UCSD-AML1 (cell line): ENCODE data around the gene TMUB2.
A peak's percentile ranks its signal among the peaks of the same experiment; 100 is the strongest.
"Not testable (repeated sequence)": the region's sequence is repeated elsewhere in the genome, so short reads cannot be mapped to it uniquely, and the experiment has no call there.

Source experiments
- DNase-seq: peaks from one replicate; lab custom pipeline; 2025; ENCODE audit not compliant: unreplicated experiment; lab: John Stamatoyannopoulos, UW

The TMUB2 gene

DNA sequence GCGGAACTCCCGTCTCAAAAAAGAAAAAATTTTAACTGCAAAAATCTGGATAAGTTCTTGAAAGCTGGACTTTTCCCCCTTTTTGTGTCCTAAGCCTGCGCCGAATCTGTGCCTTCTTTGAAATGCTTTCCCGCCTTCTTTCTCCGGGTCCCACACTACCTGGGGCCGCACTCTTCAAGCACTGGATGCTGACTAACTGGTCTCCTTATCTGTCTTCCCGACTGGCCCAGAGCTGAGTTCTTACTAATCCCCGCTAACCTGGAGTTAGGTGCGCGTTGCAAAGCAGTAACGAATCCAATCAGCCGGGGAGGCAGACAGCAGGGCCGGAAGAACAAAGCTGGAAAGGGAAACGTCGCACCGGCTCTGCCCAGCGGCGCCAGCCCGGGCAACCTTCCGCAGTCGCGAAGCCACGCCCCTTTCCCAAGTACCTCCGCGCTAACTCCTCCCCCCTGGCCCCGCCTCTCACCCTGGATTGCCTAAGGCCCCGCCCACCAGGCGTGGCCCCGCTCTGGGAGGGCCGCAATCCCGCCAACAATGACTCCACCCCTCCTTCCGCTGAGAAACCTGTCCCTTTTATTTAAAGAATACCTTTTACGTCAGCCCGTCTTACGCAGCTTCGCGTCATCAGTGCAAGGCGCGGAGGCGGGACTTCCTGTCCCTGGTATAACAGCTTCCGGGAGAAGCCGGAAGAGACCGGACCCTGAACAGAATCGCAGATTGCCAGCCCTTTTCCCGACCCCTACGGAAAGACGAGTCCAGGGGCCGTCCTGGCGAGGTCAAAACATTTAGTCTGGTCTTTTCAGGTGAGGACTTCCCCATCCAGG lies at the start of gene TMUB2:
TSS of gene TMUB2 (plus strand) at position 666 of the 824 bp plus-strand sequence. CDS start 737 bp downstream, outside the sequence.
- DNase-seq = peak; percentile 99

DNA sequence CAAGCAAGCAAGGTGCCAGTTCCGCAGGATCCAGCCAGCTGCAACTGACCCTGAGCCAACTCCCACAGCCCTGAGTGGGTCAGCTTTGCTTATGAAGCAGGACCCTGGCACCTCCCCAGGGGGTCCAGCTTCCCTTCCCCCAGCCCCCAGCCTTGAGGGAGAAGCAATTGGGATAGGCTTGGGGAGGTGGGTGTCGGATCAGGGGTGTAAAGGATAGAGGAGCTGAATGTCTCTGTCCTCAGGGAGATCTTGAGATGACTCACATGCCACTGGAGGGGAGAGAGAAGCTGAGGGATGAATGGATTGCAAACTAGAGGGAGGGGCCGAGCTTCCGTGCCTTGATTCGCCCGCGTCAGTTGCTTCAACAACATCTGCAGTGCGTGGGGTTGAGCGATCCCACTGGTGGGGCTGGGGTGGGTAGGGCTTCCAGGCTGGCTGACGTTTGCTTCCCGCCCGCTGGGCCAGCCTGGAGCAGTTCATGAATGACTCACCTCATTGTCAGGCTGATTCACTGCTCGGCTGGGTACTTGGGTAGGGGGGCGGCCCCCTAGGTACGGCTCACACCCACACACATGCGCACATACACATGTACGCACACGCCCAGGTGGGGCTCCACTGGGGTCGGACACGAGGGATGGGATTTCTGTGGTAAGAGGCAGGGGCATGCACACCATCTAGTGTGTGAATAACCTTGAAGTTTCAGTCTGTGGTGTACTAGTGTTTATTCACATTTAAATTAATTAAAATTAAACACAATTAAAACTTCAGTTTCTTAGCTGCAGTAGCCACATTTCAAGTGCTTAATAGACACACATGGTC lies 48.7 kb upstream of the TMUB2 start:
- peak; percentile 71 for DNase-seq

DNA sequence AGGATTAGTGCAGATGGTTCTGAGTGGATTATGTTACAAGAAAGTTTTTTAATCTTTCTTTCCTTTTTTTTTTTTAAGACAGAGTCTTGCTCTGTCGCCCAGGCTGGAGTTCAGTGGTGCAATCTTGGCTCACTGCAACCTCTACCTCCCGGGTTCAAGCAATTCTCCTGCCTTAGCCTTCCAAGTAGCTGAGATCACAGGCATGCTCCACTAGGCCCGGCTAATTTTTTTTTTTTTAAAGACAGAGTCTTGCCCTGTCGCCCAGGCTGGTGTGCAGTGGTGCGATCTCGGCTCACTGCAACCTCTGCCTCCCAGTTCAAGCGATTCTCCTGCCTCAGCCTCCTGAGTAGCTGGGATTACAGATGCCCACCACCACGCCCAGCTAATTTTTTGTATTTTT lies 42.9 kb upstream of the TMUB2 start:
- DNase-seq = not testable (repeated sequence)

DNA sequence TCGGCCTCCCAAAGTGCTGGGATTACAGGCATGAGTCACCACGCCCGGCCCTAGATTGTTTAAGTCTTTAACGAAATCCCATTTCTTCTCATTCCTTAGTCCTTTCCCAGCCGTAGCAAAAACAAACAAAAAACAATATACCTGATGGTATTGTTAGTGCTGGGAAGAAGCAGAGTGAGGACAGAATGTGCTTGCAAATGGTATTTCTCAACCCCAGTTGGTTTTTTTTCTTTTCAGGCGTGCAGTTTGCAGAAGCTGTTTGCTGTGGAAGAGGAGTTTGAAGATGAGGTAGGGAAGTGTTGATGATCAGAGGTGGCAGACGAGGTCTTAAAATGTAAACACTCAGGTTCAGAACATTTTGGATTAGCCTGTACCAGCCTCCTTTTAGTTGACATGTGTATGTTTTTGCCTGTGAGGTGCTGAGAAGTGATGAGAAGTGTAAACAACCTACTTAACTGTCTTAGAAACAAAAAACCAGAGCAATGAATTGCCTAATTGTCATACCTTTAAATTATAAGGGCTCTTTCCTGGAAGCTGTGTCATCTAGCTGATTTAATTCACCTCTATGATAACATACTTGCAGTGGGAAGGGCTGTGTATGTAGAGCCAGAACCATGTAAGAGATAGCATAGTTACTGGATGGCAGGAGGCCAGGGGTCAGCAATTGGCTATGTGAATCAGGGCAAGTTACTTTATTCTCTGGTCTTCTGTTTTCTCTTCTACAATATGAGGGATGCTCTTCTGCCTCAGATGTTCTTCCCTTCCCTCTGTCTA lies 41.6 kb upstream of the TMUB2 start:
- DNase-seq = no peak

DNA sequence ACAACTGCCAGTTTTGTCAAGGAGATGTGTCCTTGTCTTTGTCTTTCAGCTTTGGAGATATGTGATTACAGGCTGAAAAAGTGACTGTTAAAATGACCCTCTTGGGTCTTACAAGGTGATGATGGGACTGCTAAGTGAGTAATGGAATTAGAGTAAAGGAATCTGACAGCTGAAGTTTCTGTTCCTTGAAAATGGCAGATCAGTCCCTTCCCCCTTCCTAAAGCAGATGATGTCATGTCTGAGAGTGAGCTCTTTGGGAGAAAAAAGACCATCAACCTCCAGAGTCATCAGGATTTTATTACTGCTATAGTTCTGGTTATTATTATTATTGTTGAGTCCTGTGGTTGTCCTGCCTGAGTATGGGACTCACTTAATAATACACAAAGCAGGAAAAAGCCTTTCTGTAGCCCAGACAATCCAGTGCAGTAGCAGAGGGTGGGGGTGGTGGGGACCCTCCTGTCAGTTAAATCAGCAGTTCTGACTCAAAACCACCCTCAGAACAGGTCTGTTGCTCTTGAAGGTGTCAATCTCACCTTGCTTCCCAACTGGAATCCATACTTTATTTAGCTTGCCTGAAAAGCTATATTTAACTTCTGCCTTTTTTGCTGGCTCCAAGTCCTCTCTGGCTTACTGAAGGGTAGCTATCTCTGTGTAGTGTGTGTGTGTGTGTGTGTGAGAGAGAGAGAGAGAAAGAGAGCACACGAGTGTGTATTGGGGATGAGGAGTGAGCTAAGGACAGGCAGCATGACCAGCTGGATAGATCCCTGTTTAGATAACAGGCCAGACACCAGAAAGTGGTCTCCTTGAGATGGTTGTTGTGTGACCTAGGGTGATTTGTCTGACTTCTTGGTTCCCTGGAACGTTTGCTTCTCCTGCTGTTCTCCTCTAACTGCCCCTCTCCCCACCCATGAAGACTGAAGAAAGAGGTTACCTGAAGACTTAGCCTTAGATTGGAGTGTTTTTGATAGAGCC lies 40.1 kb upstream of the TMUB2 start:
- DNase-seq = no peak

DNA sequence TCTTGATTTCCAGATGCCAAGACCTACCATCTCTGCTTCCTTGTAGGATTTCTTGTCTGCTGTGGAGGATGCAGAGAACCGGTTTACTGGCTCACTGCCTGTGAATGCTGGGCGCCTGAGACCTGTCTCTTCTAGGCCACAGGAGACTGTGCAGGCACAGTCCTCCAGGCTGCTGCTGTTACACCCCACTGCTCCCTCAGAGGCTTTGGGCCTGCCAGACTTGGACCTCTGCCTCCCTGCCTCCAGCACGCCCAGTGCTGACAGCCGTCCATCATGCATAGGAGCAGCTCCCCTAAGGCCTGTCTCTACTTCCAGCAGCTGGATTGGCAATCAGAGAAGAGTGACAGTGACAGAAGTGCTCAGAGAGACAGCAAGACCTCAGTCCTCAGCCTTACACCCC lies 39.0 kb upstream of the TMUB2 start:
- DNase-seq = no peak

DNA sequence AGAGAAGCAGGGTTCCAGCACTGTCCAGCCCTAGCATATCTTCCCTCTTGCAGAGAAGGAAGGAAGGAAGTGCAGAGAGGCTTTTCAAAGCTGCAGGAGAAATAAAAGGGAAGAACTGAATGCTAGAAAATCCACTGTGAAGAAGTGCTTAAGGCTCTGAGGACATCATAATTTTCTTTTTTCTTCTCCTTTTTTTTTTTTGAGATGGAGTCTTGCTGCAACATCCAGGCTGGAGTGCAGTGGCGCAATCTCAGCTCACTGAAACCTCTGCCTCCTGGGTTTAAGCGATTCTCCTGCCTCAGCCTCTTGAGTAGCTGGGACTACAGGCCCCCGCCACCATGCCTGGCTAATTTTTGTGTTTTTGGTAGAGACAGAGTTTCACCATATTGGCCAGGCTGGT lies 37.7 kb upstream of the TMUB2 start:
- DNase-seq = not testable (repeated sequence)

DNA sequence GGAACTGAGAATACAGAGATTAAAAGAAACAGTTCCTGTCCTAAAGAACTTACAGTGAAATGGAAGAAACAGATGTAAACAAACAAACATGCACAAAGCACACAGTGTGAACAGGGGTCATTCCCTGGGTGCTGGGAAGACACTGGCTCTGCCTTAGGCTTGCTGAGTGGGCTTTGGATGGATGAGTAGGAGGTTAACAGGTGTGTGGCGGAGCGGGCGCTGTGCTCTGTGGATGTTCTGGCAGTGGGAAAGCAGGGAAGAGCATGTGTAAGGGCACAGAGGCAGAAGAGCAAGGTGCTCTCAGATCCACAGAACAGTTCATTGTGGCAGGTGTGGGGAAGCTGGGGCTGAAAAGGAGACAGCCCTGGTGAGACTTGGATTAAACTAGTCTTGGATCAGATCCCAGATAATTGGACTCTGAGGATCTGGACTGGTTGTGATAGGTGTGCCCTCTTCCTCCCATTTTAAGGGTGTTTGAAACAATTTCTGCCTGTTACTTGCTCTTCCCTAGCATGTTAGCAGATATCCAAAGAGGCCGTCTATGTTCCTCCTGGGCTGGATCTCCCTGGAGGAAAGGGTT lies 36.9 kb upstream of the TMUB2 start:
- DNase-seq = no peak

DNA sequence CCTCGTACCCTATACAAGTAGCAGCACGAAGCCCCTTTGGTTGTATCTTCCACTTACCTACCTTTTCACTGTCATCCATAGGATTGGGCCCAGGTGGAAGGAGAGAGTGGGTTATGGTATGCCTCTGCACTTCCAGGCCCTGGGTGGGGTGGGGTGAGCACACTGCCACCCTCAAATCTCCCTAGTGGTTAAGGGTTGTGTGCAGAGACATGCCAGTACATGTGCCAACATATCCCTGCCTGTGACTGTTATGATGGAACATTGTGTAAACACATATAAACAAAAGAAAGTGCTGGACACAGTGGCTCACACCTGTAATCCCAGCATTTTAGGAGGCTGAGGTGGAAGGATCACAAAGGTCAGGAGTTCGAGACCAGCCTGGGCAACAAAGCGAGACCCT lies 33.9 kb upstream of the TMUB2 start:
- DNase-seq = no peak

DNA sequence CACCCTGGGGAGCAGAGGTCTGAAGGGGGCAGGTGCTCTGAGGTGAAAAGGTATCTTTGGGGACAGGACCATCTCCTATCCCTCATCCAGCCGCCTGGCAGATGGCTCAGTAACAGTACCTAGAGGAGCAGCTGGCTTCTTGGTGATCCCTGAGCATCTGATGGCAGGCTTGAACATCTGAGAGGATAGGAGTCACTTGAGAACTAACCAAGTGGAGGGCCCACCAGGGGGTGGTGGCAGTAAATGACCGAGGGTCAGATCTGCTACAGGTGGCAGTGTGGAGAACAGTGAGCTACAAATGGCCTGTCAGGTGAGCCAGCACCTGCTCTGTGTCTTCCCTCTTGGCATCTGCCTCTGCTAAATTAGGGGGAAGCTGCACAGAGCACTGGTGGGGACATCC lies 31.3 kb upstream of the TMUB2 start:
- no peak for DNase-seq

DNA sequence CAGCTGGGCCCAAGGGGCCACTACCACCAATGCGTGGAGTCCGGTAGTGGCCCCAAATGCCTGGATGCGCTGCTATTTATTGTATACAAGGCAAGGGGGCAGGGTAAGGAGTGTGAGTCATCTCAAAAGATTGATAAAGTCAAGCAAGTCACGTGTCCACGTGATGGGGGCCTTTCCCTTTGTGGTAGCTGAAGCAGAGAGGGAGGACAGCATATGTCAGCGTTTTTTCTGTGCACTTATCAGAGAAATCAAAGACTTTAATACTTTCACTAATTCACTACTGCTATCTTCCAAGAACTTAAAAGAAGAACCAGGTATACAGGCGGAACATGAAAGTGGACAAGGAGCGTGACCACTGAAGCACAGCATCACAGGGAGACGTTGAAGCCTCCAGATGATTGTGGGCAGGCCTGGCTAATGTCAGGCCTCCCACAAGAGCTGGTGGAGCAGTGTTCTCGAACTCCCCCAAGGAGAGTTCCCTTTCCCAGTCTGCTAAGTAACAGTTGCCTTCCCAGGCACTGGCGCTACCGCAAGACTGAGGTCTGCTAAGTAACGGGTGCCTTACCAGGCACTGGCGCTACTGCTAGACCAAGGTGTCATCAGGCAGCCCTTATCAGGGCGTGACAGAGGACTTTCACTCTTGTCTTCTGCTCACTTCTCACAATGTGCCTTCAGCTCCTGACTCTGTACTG lies 27.1 kb upstream of the TMUB2 start:
- no peak for DNase-seq

DNA sequence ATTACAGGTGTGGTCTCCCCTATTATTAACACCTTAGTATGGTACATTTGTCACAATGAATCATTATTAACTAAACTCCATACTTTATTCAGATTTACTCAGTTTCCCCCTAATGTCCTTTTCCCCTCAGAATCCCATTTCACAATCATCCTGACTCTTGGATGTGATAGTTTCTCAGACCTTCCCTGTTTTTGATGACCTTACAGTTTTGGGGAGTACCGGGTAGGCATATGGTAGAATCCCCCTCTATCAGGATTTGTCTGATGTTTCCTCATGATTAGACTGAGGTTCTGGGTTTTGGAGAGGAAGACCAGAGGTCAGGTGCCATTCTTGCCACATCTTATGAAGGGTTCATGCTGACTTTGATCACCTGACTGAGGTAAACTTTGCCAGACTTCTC lies 22.3 kb upstream of the TMUB2 start:
- DNase-seq = no peak

DNA sequence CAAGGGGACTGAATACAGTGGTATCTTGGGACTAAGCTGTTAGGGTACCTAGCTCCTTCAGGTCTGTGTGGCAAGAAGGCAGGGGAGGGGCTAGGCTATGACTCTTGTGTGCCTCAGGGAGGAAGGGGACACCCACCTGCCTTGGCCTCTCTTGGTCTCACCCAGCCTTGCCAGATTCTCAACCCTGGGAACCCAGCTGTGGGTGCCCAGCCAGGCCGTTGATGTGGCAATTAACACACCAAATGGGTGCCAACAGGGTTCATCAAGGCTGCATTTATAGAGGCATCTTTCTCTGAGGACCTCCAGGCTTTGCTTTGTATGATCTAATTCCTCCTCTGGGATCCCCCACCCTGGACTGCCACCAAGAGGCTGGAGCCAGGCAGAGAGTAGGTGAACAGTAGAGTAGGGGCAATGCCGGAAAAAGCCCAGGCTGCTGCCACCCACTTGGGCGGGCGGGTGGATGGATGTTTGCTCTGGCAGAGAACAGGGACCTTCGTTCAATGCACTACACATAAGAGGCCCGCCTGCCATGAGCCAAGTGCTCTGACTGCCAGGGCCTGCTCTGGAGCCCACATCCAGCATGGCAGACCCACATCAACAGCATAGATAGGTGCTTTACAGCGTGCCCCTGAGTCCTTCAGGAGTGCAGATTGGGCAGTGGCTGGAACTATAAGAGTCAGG lies 19.5 kb upstream of the TMUB2 start:
- DNase-seq = no peak

DNA sequence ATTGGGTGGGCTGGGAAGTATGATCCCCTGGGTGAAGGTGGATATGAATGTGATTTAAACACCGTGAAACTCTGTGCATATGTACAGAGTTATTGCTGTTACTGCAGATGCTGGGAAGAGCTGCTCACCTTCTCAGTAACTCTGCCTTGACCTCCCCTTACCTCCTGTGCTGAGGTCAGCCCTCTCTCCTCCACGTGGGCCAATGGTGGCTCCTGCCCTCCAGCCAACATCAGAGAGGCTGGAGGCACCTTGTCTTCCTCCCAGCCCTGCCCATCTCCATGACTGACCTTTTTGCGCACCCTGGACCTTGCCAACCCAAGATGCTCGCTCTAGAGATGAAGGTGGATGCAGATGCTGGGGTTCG lies 16.7 kb upstream of the TMUB2 start:
- DNase-seq = no peak

DNA sequence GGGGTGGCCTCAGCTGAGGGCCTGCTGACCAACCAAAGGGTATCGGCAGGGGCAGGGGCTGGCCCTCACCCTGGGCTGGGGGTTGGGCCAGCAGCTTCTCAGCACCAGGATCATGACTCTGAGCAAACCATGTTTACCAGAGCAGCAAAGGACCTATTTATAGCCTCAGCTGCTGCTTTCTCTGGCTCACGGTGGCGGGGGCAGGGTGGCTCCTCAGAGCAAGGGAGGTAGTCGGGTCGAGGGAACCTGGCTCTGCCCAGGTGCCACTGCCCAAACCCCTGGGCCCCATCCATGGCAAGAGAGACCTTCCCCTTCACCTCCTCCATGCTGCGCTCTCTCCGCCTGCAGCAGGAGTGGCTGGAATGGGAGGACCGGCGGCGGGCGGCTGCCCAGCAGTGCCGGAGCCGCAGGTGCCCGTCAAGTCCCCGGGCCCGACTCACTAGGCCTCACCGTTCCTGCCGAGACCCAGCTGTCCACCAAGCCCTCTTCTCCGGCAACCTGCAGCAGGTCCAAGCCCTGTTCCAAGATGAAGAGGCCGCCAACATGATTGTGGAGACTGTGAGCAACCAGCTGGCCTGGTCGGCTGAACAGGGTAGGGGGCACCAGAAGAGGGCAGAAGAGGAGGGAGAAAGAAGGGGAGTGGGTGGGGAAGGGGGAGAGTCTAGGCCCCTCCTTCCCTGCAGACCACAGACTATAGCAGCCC lies 16.1 kb upstream of the TMUB2 start, which contains the start of gene ASB16:
TSS of gene ASB16 (plus strand) at position 206 of the 703 bp plus-strand sequence. CDS start at position 292, 86 bp downstream.
- no peak for DNase-seq

DNA sequence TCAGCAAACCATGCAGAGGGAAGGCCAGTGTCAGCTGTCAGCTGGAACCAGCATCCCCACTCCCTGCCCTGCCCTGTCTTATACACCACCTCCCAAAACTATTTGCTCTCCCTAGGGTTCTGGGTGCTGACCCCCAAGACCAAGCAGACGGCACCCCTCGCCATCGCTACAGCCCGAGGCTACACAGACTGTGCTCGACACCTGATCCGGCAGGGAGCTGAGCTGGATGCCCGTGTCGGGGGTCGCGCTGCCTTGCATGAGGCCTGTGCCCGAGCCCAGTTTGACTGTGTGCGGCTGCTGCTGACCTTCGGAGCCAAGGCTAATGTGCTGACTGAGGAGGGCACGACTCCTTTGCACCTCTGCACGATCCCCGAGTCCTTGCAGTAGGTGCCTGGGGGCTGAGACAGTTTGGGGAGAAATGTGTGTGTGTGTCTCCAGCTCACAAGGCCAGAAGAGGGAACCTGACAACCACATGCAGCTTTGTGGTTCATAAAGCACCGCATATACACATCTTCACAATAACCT lies 14.8 kb upstream of the TMUB2 start:
- no peak for DNase-seq

DNA sequence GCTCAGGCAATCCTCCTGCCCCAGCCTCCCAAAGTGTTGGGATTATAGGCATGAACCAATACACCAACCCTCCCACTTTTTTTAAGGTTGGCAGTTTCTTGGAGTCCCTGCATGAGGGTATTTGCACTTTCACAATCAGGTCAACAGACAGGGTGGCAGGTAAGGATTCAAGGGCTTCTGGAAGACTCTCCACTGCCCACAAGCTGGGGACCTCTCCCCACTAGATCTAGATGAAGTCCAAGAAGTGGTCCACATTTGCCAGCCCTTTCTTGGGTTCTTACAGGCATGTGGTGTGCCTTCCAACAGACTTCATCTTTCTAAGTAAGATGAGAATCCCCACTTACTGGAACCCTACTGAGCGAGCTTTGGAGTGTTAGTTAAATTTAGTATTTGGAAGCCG lies 12.3 kb upstream of the TMUB2 start:
- DNase-seq = no peak

DNA sequence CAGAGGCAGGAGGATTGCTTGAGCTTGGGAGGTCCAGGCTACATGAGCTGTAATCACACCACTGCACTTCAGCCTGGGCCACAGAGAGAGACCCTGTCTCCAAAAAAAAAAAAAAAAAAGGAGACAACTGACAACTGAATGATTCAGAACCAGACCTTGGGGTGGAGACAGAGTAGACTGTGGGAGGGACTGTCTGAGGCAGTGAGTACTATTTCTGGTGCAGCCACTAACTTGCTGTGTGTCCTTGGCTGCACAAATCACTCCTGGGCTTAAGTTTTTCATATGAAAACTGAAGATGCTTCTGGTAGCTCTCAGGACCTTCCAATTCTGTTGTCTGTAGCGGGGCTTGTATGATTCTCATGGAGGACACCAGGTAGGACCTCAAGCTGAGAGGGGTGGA lies 10.5 kb upstream of the TMUB2 start:
- DNase-seq = no peak
